Tibial nerve (tissue), 4 donors: ENCODE results near the gene FAU. TPM values are rescaled to one million over a fixed set of nuclear protein-coding genes. Genes with fewer than 3 reads are reported as not detected.

Experiments used
- DNase-seq, 2 donors: peaks; one replicate each; pipeline ENCODE4 v3.0.0-alpha.2; 2019; ENCODE audit warnings: low spot score in 2 of 2
- H3K27ac ChIP-seq, 4 donors: fragments of 200-600 bp; sonication (generic) in 3 of 4; one replicate each; pipeline ENCODE4 v1.5.1; 2017 to 2019; ENCODE audit warnings: mild to moderate bottlenecking in 1 of 4
- H3K27me3 ChIP-seq, 2 donors: fragments of 200-600 bp; sonication (generic) in 1 of 2; one replicate each; pipeline versions ENCODE4 v1.5.1 to v1.6.0; 2017 to 2019
- H3K36me3 ChIP-seq, 3 donors: fragments of 200-600 bp; sonication (generic); one replicate each; pipeline ENCODE4 v1.5.1; 2018 to 2019
- H3K4me1 ChIP-seq, 4 donors: fragments of 200-600 bp; sonication (generic) in 3 of 4; one replicate each; pipeline ENCODE4 v1.5.1; 2017 to 2019
- H3K4me3 ChIP-seq, 4 donors: fragments of 200-600 bp; sonication (generic) in 3 of 4; one replicate each; pipeline ENCODE4 v1.5.1; 2017 to 2019; ENCODE audit warnings: mild to moderate bottlenecking in 1 of 4, moderate library complexity in 1 of 4
- H3K9me3 ChIP-seq, 4 donors: fragments of 200-600 bp; sonication (generic) in 3 of 4; one replicate each; pipeline ENCODE4 v1.5.1; 2017 to 2019
- CTCF ChIP-seq, 5 experiments: fragments of 200-600 bp in 3 of 5; fragments of 450-650 bp in 2 of 5; sonication (generic) in 3 of 5; IDR thresholded peaks; one replicate each; pipeline ENCODE4 v1.5.1; 2016 to 2019; ENCODE audit warnings: antibody characterized with exemption in 5 of 5, mild to moderate bottlenecking in 3 of 5, moderate library complexity in 2 of 5
- EP300 ChIP-seq, 2 donors: sonication (generic); formaldehyde crosslinking; IDR thresholded peaks; one replicate each; pipeline ENCODE4 v1.6.1; 2017; ENCODE audit warnings: antibody characterized with exemption in 2 of 2, mild to moderate bottlenecking in 1 of 2
- POLR2A ChIP-seq, 2 donors: fragments of 450-650 bp; IDR thresholded peaks; one replicate each; pipeline ENCODE4 v1.6.1; 2017; ENCODE audit warnings: antibody characterized with exemption in 2 of 2, mild to moderate bottlenecking in 2 of 2, moderate library complexity in 2 of 2
- WGBS, 2 donors: methylation state at CpG; one replicate each; pipeline ENCODE4 v1.1.5; 2018; 5-methylcytosine and 5-hydroxymethylcytosine counted together
- total RNA-seq, 4 donors: library from RNA; depleted of rRNA; stranded (reverse); fragments of >200 nt; gene quantifications; one replicate each; pipeline ENCODE4 v1.1.0, GENCODE V29; 2016

The FAU gene
- total RNA-seq, 4 donors from 2014 or later, result 1,078 to 1,548 (median 1,229) TPM

- no peaks in the 10 kb centered on the region for H3K9me3 ChIP-seq
- DNase-seq, result no peak
- H3K4me3 ChIP-seq, result no peak overlapping the region
- H3K4me1 ChIP-seq, result peaks cover 0 to 12% (median 0%) of the 10 kb centered on the region in 4 donors
- no peaks in the 10 kb centered on the region for H3K36me3 ChIP-seq
- peak overlapping the region in 1 of 4 donors; percentile 50 for H3K27ac ChIP-seq
- no peak for TF ChIP-seq CTCF (IDR thresholded peaks at IDR 0.05)
- no peak for TF ChIP-seq EP300 (IDR thresholded peaks at IDR 0.05)
- TF ChIP-seq POLR2A (IDR thresholded peaks at IDR 0.05), result no peak
- 80 to 90% methylated on average over 3 of the region's 3 CpGs for WGBS, 2 donors
- H3K27me3 ChIP-seq, result no peaks in the 10 kb centered on the region
These were observed 45.0 kb upstream of the FAU start for GRCh38 chr11:65166893-65167292.

- peak overlapping the region; percentile 18 to 45 (median 34) for H3K4me3 ChIP-seq
- H3K27ac ChIP-seq, result peak overlapping the region in 3 of 4 donors; percentile 64 to 80 (median 80)
These were observed 43.7 kb upstream of the FAU start for GRCh38 chr11:65165410-65166317.

GRCh38 chr11:65163684-65164083 lies 41.8 kb upstream of the FAU start:
- no peak for DNase-seq
- Histone ChIP-seq H3K9me3 (no peaks in the 10 kb centered on the region), H3K4me3 (no peak overlapping the region), H3K36me3 (no peaks in the 10 kb centered on the region), H3K27ac (no peak overlapping the region), H3K4me1 (peaks cover 0 to 12% (median 0%) of the 10 kb centered on the region in 4 donors), H3K27me3 (no peaks in the 10 kb centered on the region)
- TF ChIP-seq CTCF (IDR thresholded peaks at IDR 0.05), result no peak
- TF ChIP-seq POLR2A (IDR thresholded peaks at IDR 0.05), result no peak
- no peak for TF ChIP-seq EP300 (IDR thresholded peaks at IDR 0.05)
- WGBS, 2 donors, result 77 to 83% methylated on average over 2 of the region's 2 CpGs

More at GRCh38 chr11:65165410-65166317, 43.7 kb upstream of the FAU start:
- no peaks in the 10 kb centered on the region for H3K9me3 ChIP-seq
- TF ChIP-seq POLR2A (IDR thresholded peaks at IDR 0.05) (no peak), EP300 (IDR thresholded peaks at IDR 0.05) (no peak), CTCF (IDR thresholded peaks at IDR 0.05) (no peak)
- 18 to 20% methylated on average over 31 of the region's 31 CpGs for WGBS, 2 donors
- no peaks in the 10 kb centered on the region for H3K36me3 ChIP-seq
- peaks cover 0 to 12% (median 0%) of the 10 kb centered on the region in 4 donors for H3K4me1 ChIP-seq
- H3K27me3 ChIP-seq, result no peaks in the 10 kb centered on the region
- DNase-seq, result peak in 1 of 2 donors; percentile 14

GRCh38 chr11:65160643-65161042 lies 38.7 kb upstream of the FAU start:
- DNase-seq, result no peak
- peaks cover 0 to 3% (median 0%) of the 10 kb centered on the region in 4 donors for H3K4me1 ChIP-seq
- H3K27me3 ChIP-seq, result no peaks in the 10 kb centered on the region
- no peak overlapping the region for H3K27ac ChIP-seq
- H3K9me3 ChIP-seq, result no peaks in the 10 kb centered on the region
- H3K36me3 ChIP-seq, result no peaks in the 10 kb centered on the region
- no peak overlapping the region for H3K4me3 ChIP-seq
- WGBS, 2 donors, result 81 to 83% methylated on average over 3 of the region's 3 CpGs
- TF ChIP-seq EP300 (IDR thresholded peaks at IDR 0.05) (no peak), CTCF (IDR thresholded peaks at IDR 0.05) (no peak)

- no peaks in the 10 kb centered on the region for H3K4me1 ChIP-seq
- no peak for DNase-seq
- 75 to 78% methylated on average over 5 of the region's 5 CpGs for WGBS, 2 donors
- H3K4me3 ChIP-seq, result no peak overlapping the region
- no peaks in the 10 kb centered on the region for H3K9me3 ChIP-seq
- H3K36me3 ChIP-seq, result no peaks in the 10 kb centered on the region
- TF ChIP-seq CTCF (IDR thresholded peaks at IDR 0.05) (no peak), POLR2A (IDR thresholded peaks at IDR 0.05) (no peak), EP300 (IDR thresholded peaks at IDR 0.05) (no peak)
- H3K27me3 ChIP-seq, result no peaks in the 10 kb centered on the region
- no peak overlapping the region for H3K27ac ChIP-seq
These were observed 37.1 kb upstream of the FAU start for GRCh38 chr11:65159012-65159411.
